Smooth muscle cell of the coronary artery (primary cell): ENCODE results near the gene ZSCAN18. TPM values are rescaled to one million over a fixed set of nuclear protein-coding genes. Genes with fewer than 3 reads are reported as not detected.

Experiments used
- total RNA-seq: library from RNA; depleted of rRNA; stranded (reverse); fragments of >200 nt; gene quantifications from 2 replicates; pipeline ENCODE4 v1.2.3, GENCODE V29; 2014; ENCODE audit warnings: low replicate concordance

The ZSCAN18 gene, protein sequence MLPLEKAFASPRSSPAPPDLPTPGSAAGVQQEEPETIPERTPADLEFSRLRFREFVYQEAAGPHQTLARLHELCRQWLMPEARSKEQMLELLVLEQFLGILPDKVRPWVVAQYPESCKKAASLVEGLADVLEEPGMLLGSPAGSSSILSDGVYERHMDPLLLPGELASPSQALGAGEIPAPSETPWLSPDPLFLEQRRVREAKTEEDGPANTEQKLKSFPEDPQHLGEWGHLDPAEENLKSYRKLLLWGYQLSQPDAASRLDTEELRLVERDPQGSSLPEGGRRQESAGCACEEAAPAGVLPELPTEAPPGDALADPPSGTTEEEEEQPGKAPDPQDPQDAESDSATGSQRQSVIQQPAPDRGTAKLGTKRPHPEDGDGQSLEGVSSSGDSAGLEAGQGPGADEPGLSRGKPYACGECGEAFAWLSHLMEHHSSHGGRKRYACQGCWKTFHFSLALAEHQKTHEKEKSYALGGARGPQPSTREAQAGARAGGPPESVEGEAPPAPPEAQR
- 12.3 and 26.2 TPM in 2 replicates for total RNA-seq

GRCh38 chr19:58097781-58098681 is at the start of gene ZSCAN18:
ZSCAN18 (minus strand) TSS chr19:58098231; CDS start chr19:58090267, 7,964 bp downstream.

DNA sequence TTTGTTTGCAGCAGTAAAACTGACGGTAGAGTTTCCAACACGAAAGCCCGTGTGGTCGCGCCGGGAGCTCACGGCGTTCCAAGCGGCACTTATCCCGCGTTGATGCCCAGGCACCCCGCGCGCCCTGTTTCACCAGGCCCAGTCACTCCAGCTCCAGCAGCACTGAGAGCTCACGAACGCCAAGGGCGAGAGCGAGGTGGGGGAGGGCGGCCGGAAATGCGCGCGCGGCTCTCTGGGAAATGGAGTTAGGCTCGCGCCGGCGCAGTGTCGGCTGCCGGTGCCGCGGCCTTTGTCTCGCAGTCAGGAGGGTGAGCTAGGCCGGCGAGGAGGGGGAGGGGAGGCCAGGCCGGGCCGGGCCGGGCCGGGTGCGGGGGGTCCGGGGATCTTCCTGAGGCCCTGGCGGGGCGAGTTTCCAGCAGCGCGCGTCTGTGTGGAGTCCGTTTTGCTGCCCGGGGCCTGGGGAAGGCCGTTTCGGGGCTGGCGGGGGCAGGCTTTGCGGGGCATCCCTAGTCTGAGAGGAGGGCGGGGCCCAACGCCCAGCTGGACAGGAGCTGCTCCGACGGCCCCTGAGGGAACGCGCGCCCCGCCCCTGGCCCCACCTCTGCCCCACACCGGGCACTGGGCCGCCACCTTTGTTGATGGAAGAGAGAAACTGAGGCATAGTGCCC is 38.9 kb downstream of the ZSCAN18 start, which contains the start of gene ZNF135:
ZNF135 (plus strand) TSS at position 280 of the 668 bp plus-strand sequence. CDS start 721 bp downstream, outside the sequence.

Other genes starting within 250 kb of the ZSCAN18 start
- gene ZNF587, start 248.4 kb downstream of the ZSCAN18 start, total RNA-seq: 16.4 and 25.2 TPM in 2 replicates
- gene ZNF814, start 209.2 kb downstream of the ZSCAN18 start, total RNA-seq: 7.5 and 7.7 TPM in 2 replicates
- 18.7 and 22.5 TPM in 2 replicates for gene ZNF417, start 181.6 kb downstream of the ZSCAN18 start, total RNA-seq
- gene ZNF418, start 162.8 kb downstream of the ZSCAN18 start, total RNA-seq: 5.1 and 12.8 TPM in 2 replicates
- 4.3 and 6.0 TPM in 2 replicates for gene ZNF256, start 150.5 kb downstream of the ZSCAN18 start, total RNA-seq
- gene C19orf18, start 123.7 kb downstream of the ZSCAN18 start, total RNA-seq: 0.23 TPM in 2 replicates
- gene ZNF606, start 95.4 kb downstream of the ZSCAN18 start, total RNA-seq: 7.4 and 12.3 TPM in 2 replicates
- gene ZSCAN1, start 64.2 kb downstream of the ZSCAN18 start, total RNA-seq: 0.23 TPM in 1 of 2 replicates, not detected in the other
- gene ZNF135, start 38.9 kb downstream of the ZSCAN18 start, total RNA-seq: 3.6 and 3.9 TPM in 2 replicates
- gene ZNF329, start 52.6 kb upstream of the ZSCAN18 start, total RNA-seq: 9.7 and 12.7 TPM in 2 replicates
- 10.6 and 23.0 TPM in 2 replicates for gene ZNF274, start 84.8 kb upstream of the ZSCAN18 start, total RNA-seq
- 13.8 and 29.7 TPM in 2 replicates for gene ZNF544, start 130.7 kb upstream of the ZSCAN18 start, total RNA-seq
- gene ZNF8, start 180.7 kb upstream of the ZSCAN18 start, total RNA-seq: 1.6 and 2.6 TPM in 2 replicates
- 25.6 and 28.2 TPM in 2 replicates for gene ERVK3-1, start 207.1 kb upstream of the ZSCAN18 start, total RNA-seq
- gene ZSCAN22, start 228.8 kb upstream of the ZSCAN18 start, total RNA-seq: 2.0 and 2.3 TPM in 2 replicates